ENCODE measurements around the gene TBC1D20. TPM values are rescaled to one million over a fixed set of nuclear protein-coding genes. Genes with fewer than 3 reads are reported as not detected.
"Not testable (repeated sequence)": the region's sequence is repeated elsewhere in the genome, so short reads cannot be mapped to it uniquely, and the experiment has no call there.

TBC1D20 gene
- total RNA-seq, 1 experiment from 2014 or later, result 14.0 TPM

DNA sequence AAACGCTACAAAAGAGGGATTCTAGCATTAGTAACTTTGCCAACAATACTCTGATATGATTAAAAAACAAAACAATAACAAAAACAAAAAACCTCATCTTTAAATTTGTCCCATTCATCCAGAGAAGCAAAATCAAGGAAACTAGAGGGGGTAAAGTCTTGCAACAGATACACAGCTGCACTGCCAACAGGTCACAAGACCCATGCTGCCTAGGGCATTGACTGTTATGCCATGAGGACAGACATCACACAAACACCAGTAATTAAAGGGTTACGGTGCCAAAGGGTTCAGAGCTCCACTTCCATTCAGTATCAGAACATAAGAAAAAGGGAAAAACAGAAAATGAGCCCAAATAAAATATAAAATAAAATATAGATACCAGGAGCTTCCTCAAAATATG lies 1.6 kb downstream of the TBC1D20 start:
- no peak for DNase-seq
- H3K4me3 ChIP-seq (ENCODE audit: insufficient read depth, low read depth, low read length), result no peak overlapping the region
- 0 out of 2 replicates have a peak, but pooled peaks cover 2% of the 10 kb centered on the region for H3K27me3 ChIP-seq (ENCODE audit: control insufficient read depth, insufficient read depth, low read length)
- no peaks in the 10 kb centered on the region for H3K36me3 ChIP-seq (replicated peaks; ENCODE audit: control insufficient read depth, insufficient read depth, low read length)

GRCh38 chr20:460180-460579 lies 2.2 kb downstream of the TBC1D20 start:
- no peak for DNase-seq
- Histone ChIP-seq H3K36me3 (replicated peaks; ENCODE audit: control insufficient read depth, insufficient read depth, low read length) (no peaks in the 10 kb centered on the region), H3K4me3 (ENCODE audit: insufficient read depth, low read depth, low read length) (no peak overlapping the region), H3K27me3 (ENCODE audit: control insufficient read depth, insufficient read depth, low read length) (0 out of 2 replicates have a peak, but pooled peaks cover 2% of the 10 kb centered on the region)

DNA sequence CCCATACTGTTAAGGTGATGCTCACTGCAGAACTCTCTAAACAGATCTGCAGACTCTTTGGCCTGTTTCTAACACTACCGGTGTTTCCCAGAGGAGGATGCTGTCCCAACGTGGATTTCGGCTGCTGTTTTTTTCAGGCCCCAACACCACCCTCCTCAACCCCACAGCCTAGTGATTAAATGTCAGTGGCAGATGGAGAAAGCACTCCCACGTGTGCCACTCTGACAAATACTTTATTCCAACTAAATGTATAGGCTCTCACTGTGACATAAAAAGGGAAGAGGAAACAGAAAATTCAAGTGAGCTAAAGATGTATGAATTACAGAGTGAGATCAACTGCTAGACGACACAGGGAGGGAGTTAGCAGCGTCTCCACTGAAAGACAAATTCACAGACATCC lies 3.6 kb downstream of the TBC1D20 start:
- Histone ChIP-seq H3K27me3 (ENCODE audit: control insufficient read depth, insufficient read depth, low read length) (0 out of 2 replicates have a peak, but pooled peaks cover 2% of the 10 kb centered on the region), H3K4me3 (ENCODE audit: insufficient read depth, low read depth, low read length) (no peak overlapping the region), H3K36me3 (replicated peaks; ENCODE audit: control insufficient read depth, insufficient read depth, low read length) (no peaks in the 10 kb centered on the region)
- DNase-seq, result no peak

DNA sequence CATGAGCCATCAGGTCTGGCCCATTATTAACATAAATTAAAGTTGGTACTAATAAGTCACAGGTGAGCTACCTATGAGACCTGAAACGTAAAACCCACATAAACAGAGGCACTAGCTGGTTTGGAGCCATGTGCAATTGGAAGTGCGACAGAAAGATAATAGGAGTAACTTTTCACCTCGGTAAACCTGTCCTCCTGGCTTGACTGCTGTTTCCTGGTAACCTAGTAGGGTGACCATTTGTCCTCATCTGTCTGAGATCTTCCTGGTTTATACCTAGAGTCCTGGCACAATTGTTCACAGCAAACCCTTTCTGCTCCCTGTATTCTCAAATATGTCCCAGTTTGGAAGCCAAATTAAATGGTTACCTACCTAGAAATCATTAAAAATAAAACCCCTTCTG lies 7.4 kb downstream of the TBC1D20 start:
- Histone ChIP-seq H3K36me3 (replicated peaks; ENCODE audit: control insufficient read depth, insufficient read depth, low read length) (no peaks in the 10 kb centered on the region), H3K4me3 (ENCODE audit: insufficient read depth, low read depth, low read length) (no peak overlapping the region), H3K27me3 (ENCODE audit: control insufficient read depth, insufficient read depth, low read length) (no peaks in the 10 kb centered on the region)
- no peak for DNase-seq

DNA sequence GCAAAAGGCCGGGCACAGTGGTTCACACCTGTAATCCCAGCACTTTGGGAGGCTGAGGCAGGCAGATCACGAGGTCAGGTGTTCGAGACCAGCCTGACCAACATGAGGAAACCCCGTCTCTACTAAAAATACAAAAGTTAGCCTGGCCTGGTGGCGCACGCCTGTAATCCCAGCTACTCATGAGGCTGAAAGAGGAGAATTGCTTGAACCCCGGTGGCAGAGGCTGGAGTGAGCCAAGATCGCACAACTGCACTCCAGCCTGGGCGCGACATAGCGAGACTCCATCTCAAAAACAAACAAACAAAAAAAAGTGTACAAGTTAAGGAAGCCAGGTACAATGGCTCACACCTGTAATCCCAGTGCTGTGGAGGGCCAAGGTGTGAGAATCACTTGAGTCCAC lies 10.3 kb downstream of the TBC1D20 start:
- not testable (repeated sequence) for H3K27me3 ChIP-seq (ENCODE audit: control insufficient read depth, insufficient read depth, low read length); DNase-seq; H3K36me3 ChIP-seq (replicated peaks; ENCODE audit: control insufficient read depth, insufficient read depth, low read length); H3K4me3 ChIP-seq (ENCODE audit: insufficient read depth, low read depth, low read length)

GRCh38 chr20:445514-446336 lies 16.6 kb downstream of the TBC1D20 start:
- no peaks in the 10 kb centered on the region for H3K27me3 ChIP-seq (ENCODE audit: control insufficient read depth, insufficient read depth, low read length)
- DNase-seq, result no peak
- no peak overlapping the region for H3K4me3 ChIP-seq (ENCODE audit: insufficient read depth, low read depth, low read length)
- H3K36me3 ChIP-seq (replicated peaks; ENCODE audit: control insufficient read depth, insufficient read depth, low read length), result peaks cover 8% of the 10 kb centered on the region

DNA sequence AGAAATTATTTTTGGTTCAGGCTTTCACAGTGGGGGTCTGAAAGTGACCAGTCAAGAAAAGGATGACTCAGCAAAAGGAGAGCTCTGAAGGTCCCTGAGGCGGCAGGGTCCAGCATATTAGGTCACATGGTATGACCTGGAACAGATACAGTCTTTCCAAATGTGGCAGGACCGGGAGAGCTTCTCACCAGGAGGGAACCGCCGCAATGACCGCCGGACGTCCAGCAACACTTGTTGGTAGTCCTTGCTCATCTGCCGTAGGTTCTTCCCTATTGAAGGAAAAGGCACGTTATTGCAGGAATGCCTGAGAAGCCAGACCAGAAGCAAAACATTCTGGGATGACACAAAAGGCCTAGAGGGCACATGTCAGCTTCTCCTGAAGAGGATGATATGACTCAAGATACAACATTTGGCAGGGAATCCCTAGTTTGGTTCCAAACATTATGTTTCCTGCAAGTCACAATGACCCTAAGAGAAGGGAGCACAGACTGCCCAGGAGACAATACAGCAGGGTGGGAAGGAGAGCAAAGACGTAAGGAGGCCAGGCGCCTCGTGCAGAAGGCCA lies 17.4 kb downstream of the TBC1D20 start:
- Histone ChIP-seq H3K4me3 (ENCODE audit: insufficient read depth, low read depth, low read length) (no peak overlapping the region), H3K36me3 (replicated peaks; ENCODE audit: control insufficient read depth, insufficient read depth, low read length) (peaks cover 11% of the 10 kb centered on the region), H3K27me3 (ENCODE audit: control insufficient read depth, insufficient read depth, low read length) (no peaks in the 10 kb centered on the region)
- DNase-seq, result no peak

DNA sequence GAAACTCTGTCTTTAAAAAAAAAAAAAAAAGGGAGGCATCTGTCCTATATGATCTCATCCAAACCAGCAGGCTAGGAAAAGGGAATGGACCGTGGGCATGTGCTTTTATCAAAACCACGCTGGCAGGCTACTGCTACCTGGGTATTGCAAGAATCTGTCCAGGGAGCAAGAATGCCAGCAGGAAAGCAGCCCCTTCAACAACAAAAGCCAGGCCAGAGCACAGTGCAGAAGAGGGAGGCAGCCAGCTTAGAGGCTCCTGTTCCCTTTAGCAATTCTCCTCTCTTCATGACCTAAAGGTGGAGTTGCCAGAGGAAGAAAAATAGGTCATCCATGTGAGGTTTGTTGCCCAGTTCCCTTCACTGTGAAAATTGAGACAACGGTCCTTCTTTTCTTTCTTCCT lies 18.2 kb downstream of the TBC1D20 start:
- H3K27me3 ChIP-seq (ENCODE audit: control insufficient read depth, insufficient read depth, low read length), result no peaks in the 10 kb centered on the region
- no peak overlapping the region for H3K4me3 ChIP-seq (ENCODE audit: insufficient read depth, low read depth, low read length)
- DNase-seq, result no peak
- peaks cover 11% of the 10 kb centered on the region for H3K36me3 ChIP-seq (replicated peaks; ENCODE audit: control insufficient read depth, insufficient read depth, low read length)

- H3K4me3 ChIP-seq (ENCODE audit: insufficient read depth, low read depth, low read length), result no peak overlapping the region
- DNase-seq, result no peak
- H3K27me3 ChIP-seq (ENCODE audit: control insufficient read depth, insufficient read depth, low read length), result no peaks in the 10 kb centered on the region
- H3K36me3 ChIP-seq (replicated peaks; ENCODE audit: control insufficient read depth, insufficient read depth, low read length), result peaks cover 14% of the 10 kb centered on the region
Measured at GRCh38 chr20:443223-443775, 19.0 kb downstream of the TBC1D20 start.

- DNase-seq, result no peak
- Histone ChIP-seq H3K4me3 (ENCODE audit: insufficient read depth, low read depth, low read length) (no peak overlapping the region), H3K36me3 (replicated peaks; ENCODE audit: control insufficient read depth, insufficient read depth, low read length) (peaks cover 19% of the 10 kb centered on the region), H3K27me3 (ENCODE audit: control insufficient read depth, insufficient read depth, low read length) (peaks cover 2% of the 10 kb centered on the region; the same call in 1 of the 2 replicates)
Measured at GRCh38 chr20:440636-441035, 21.7 kb downstream of the TBC1D20 start.

DNA sequence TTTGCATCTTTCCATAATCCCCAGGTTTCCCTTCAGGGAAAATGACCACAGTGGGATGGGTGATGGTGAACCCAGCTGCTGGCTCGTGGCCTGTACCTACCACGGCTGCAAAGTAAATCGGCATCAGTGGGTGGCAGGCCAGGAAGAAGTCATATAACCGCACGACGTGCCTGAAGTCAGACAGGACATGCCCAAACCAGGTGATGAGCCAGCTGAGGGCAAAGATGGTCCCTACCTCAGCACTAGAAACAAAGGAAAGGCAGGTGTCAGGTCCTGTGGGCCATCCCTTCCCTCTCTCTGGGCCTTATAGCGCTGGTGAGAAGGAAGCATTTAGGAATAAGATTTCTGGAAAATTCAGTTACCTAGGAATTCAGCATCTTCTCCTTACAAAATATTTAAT lies 22.2 kb downstream of the TBC1D20 start:
- DNase-seq, result no peak
- peaks cover 5% of the 10 kb centered on the region for H3K27me3 ChIP-seq (ENCODE audit: control insufficient read depth, insufficient read depth, low read length)
- H3K36me3 ChIP-seq (replicated peaks; ENCODE audit: control insufficient read depth, insufficient read depth, low read length), result peaks cover 22% of the 10 kb centered on the region
- no peak overlapping the region for H3K4me3 ChIP-seq (ENCODE audit: insufficient read depth, low read depth, low read length)

GRCh38 chr20:438571-439469 lies 23.5 kb downstream of the TBC1D20 start:
- peaks cover 21% of the 10 kb centered on the region for H3K36me3 ChIP-seq (replicated peaks; ENCODE audit: control insufficient read depth, insufficient read depth, low read length)
- DNase-seq, result no peak
- no peak overlapping the region for H3K4me3 ChIP-seq (ENCODE audit: insufficient read depth, low read depth, low read length)
- peaks cover 10% of the 10 kb centered on the region for H3K27me3 ChIP-seq (ENCODE audit: control insufficient read depth, insufficient read depth, low read length)

DNA sequence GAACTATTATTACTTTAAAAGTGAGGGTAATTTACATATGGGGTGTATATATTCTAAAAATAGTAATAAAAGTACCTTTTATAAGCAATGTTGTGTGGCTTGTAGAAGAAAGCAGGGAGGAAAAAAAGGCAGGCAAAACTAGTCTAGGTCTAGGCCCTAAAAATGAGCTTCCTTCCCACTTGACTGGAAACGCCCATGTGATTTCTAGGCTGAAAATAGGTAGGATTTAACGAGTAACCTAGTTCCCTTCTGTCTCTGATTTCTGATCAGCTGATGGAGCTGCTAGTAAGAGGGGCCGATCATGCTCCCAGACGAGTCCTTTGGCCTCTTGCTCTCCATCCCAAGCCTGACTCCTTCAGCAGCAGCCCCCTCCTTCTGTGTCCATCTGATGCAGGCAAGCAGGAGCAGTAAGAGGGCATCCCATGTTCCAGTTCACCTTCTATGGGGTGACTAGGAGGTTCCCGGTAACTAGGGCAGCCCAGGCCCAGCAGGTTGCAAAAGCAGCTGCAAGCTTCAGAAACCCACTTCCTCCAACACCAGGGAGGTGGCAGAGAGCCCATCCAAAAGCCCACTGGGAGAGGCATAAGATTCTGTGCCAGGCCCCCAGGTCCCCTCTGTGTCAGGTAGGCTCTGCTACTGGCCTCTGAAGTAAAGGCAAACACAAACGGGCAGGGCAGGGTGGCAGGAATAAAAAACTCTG lies 24.4 kb downstream of the TBC1D20 start:
- peaks cover 21% of the 10 kb centered on the region for H3K36me3 ChIP-seq (replicated peaks; ENCODE audit: control insufficient read depth, insufficient read depth, low read length)
- DNase-seq, result no peak
- H3K27me3 ChIP-seq (ENCODE audit: control insufficient read depth, insufficient read depth, low read length), result peaks cover 12% of the 10 kb centered on the region
- H3K4me3 ChIP-seq (ENCODE audit: insufficient read depth, low read depth, low read length), result no peak overlapping the region

- Histone ChIP-seq H3K36me3 (replicated peaks; ENCODE audit: control insufficient read depth, insufficient read depth, low read length) (peaks cover 18% of the 10 kb centered on the region), H3K4me3 (ENCODE audit: insufficient read depth, low read depth, low read length) (no peak overlapping the region), H3K27me3 (ENCODE audit: control insufficient read depth, insufficient read depth, low read length) (peaks cover 14% of the 10 kb centered on the region)
- no peak for DNase-seq
Measured at GRCh38 chr20:436476-436875, 25.9 kb downstream of the TBC1D20 start.
